Thymus (tissue), 11 donors: ENCODE data around the gene DAB1. TPM values are rescaled to one million over a fixed set of nuclear protein-coding genes. Genes with fewer than 3 reads are reported as not detected.

Source experiments
- DNase-seq, 9 donors: peaks; one replicate each; pipeline ENCODE4 v3.0.0-alpha.2; 2013; ENCODE audit warnings: low spot score in 9 of 9, low read depth in 6 of 9, missing footprints in 1 of 9
- H3K27ac ChIP-seq, 2 donors: one replicate each; pipeline ENCODE4 v1.5.1; 2013; ENCODE audit warnings: control low read depth in 1 of 2, low read depth in 1 of 2, low read length in 1 of 2, mild to moderate bottlenecking in 1 of 2, moderate library complexity in 1 of 2
- H3K27me3 ChIP-seq, 2 donors: one replicate each; pipeline ENCODE4 v1.5.1; 2013; ENCODE audit warnings: low read length in 1 of 2; ENCODE audit not compliant: control insufficient read depth in 2 of 2, insufficient read depth in 1 of 2
- H3K36me3 ChIP-seq, 2 donors: one replicate each; pipeline ENCODE4 v1.5.1; 2013; ENCODE audit warnings: low read length in 1 of 2, mild to moderate bottlenecking in 1 of 2, moderate library complexity in 1 of 2; ENCODE audit not compliant: control insufficient read depth in 2 of 2, insufficient read depth in 2 of 2
- H3K4me1 ChIP-seq, 2 donors: one replicate each; pipeline ENCODE4 v1.5.1; 2013; ENCODE audit warnings: low read length in 2 of 2; ENCODE audit not compliant: control insufficient read depth in 2 of 2, insufficient read depth in 2 of 2
- H3K4me3 ChIP-seq, 2 donors: one replicate each; pipeline ENCODE4 v1.5.1; 2013; ENCODE audit warnings: low read length in 2 of 2, control low read depth in 1 of 2, mild to moderate bottlenecking in 1 of 2
- H3K9me3 ChIP-seq, 2 donors: one replicate each; pipeline ENCODE4 v1.5.1; 2013; ENCODE audit warnings: low read length in 1 of 2, mild to moderate bottlenecking in 1 of 2; ENCODE audit not compliant: control insufficient read depth in 2 of 2, insufficient read depth in 1 of 2
- WGBS: extraction: QIAGEN DNeasy Blood & Tissue Kit; methylation state at CpG from one replicate; pipeline ENCODE4 v1.1.7; 2013; 5-methylcytosine and 5-hydroxymethylcytosine counted together
- polyA plus RNA-seq: library from polyadenylated mRNA; stranded (reverse); fragments of 200-250 nt; gene quantifications from one replicate; pipeline ENCODE4 v1.2.3, GENCODE V29; 2013
- total RNA-seq: library from RNA; stranded (reverse); fragments of 120-200 nt; gene quantifications from one replicate; pipeline ENCODE4 v1.2.4, GENCODE V29; 2013
- donor health status: healthy.

Gene DAB1
- total and polyA plus RNA-seq, 2 donors: 0.09 to 0.23 TPM

GRCh38 chr1:57036641-57037579, 386.9 kb downstream of the DAB1 start:
- 94% methylated on average over 4 of the region's 4 CpGs for WGBS
- H3K27ac ChIP-seq: no peak overlapping the region
- DNase-seq: no peak

GRCh38 chr1:57034713-57035112, 389.1 kb downstream of the DAB1 start:
- H3K9me3 ChIP-seq: no peaks in the 10 kb centered on the region
- H3K4me3 ChIP-seq: no peak overlapping the region
- H3K36me3 ChIP-seq: no peaks in the 10 kb centered on the region
- no peak overlapping the region for H3K27ac ChIP-seq
- H3K4me1 ChIP-seq: no peaks in the 10 kb centered on the region
- no peaks in the 10 kb centered on the region for H3K27me3 ChIP-seq
- DNase-seq: no peak
- WGBS: 90% methylated on average over 2 of the region's 2 CpGs

More at GRCh38 chr1:57036641-57037579, 386.9 kb downstream of the DAB1 start:
- Histone ChIP-seq H3K27me3 (no peaks in the 10 kb centered on the region), H3K9me3 (no peaks in the 10 kb centered on the region), H3K36me3 (no peaks in the 10 kb centered on the region), H3K4me1 (no peaks in the 10 kb centered on the region), H3K4me3 (no peak overlapping the region)

- Histone ChIP-seq H3K27ac (no peak overlapping the region), H3K27me3 (no peaks in the 10 kb centered on the region), H3K36me3 (no peaks in the 10 kb centered on the region), H3K4me1 (no peaks in the 10 kb centered on the region), H3K4me3 (no peak overlapping the region), H3K9me3 (peaks cover 0 to 7% of the 10 kb centered on the region in 2 donors)
- WGBS: 86% methylated on average over 8 of the region's 8 CpGs
- DNase-seq: no peak
Observed at GRCh38 chr1:57033222-57034001, 390.4 kb downstream of the DAB1 start.

GRCh38 chr1:57026624-57027354, 397.1 kb downstream of the DAB1 start:
- no peak overlapping the region for H3K27ac ChIP-seq
- H3K36me3 ChIP-seq: no peaks in the 10 kb centered on the region
- no peak overlapping the region for H3K4me3 ChIP-seq
- H3K9me3 ChIP-seq: peaks cover 0 to 7% of the 10 kb centered on the region in 2 donors
- no peak for DNase-seq
- H3K27me3 ChIP-seq: no peaks in the 10 kb centered on the region
- no peaks in the 10 kb centered on the region for H3K4me1 ChIP-seq
- 90% methylated on average over 4 of the region's 4 CpGs for WGBS

GRCh38 chr1:57024855-57025254, 399.0 kb downstream of the DAB1 start:
- H3K27me3 ChIP-seq: no peaks in the 10 kb centered on the region
- H3K27ac ChIP-seq: no peak overlapping the region
- peaks cover 0 to 7% of the 10 kb centered on the region in 2 donors for H3K9me3 ChIP-seq
- 74% methylated on average over 8 of the region's 8 CpGs for whole genome bisulfite sequencing
- no peaks in the 10 kb centered on the region for H3K36me3 ChIP-seq
- H3K4me3 ChIP-seq: no peak overlapping the region
- no peak for DNase-seq
- no peaks in the 10 kb centered on the region for H3K4me1 ChIP-seq

- no peak overlapping the region for H3K4me3 ChIP-seq
- DNase-seq: no peak
- H3K27me3 ChIP-seq: no peaks in the 10 kb centered on the region
- H3K9me3 ChIP-seq: peaks cover 0 to 6% of the 10 kb centered on the region in 2 donors
- H3K36me3 ChIP-seq: no peaks in the 10 kb centered on the region
- 89% methylated on average over 4 of the region's 4 CpGs for WGBS
- no peak overlapping the region for H3K27ac ChIP-seq
- H3K4me1 ChIP-seq: no peaks in the 10 kb centered on the region
Observed at GRCh38 chr1:57024428-57024827, 399.4 kb downstream of the DAB1 start.

GRCh38 chr1:57020216-57020615, 403.6 kb downstream of the DAB1 start:
- Histone ChIP-seq H3K36me3 (no peaks in the 10 kb centered on the region), H3K4me3 (no peak overlapping the region), H3K27me3 (no peaks in the 10 kb centered on the region), H3K4me1 (no peaks in the 10 kb centered on the region), H3K9me3 (no peaks in the 10 kb centered on the region), H3K27ac (no peak overlapping the region)
- DNase-seq: no peak
- 87% methylated on average over 1 of the region's 1 CpG for WGBS

GRCh38 chr1:57019236-57019839, 404.5 kb downstream of the DAB1 start:
- H3K4me3 ChIP-seq: no peak overlapping the region
- no peak overlapping the region for H3K27ac ChIP-seq
- no peak for DNase-seq
- no peaks in the 10 kb centered on the region for H3K36me3 ChIP-seq
- WGBS: 79% methylated on average over 5 of the region's 5 CpGs
- no peaks in the 10 kb centered on the region for H3K4me1 ChIP-seq
- H3K9me3 ChIP-seq: no peaks in the 10 kb centered on the region
- no peaks in the 10 kb centered on the region for H3K27me3 ChIP-seq
